H9 (cell line): ENCODE data around the gene WDPCP. TPM values are rescaled to one million over a fixed set of nuclear protein-coding genes. Genes with fewer than 3 reads are reported as not detected.

ENCODE experiments used
- DNase-seq: peaks from one replicate; pipeline ENCODE4 v3.0.0-alpha.2; 2017
- H2AFZ ChIP-seq: one replicate; pipeline ENCODE4 v1.6.1; 2013; ENCODE audit warnings: mild to moderate bottlenecking, low read length, control low read depth, moderate library complexity
- H2AK5ac ChIP-seq: 2 replicates; pipeline ENCODE4 v1.6.1; 2013; ENCODE audit warnings: low read length, control low read depth, mixed read lengths; ENCODE audit not compliant: insufficient read length
- H2BK120ac ChIP-seq: one replicate; pipeline ENCODE4 v1.6.1; 2013; ENCODE audit warnings: low read depth, mild to moderate bottlenecking, low read length, control low read depth, inconsistent platforms; ENCODE audit not compliant: poor library complexity, severe bottlenecking
- H2BK12ac ChIP-seq: 2 replicates; pipeline ENCODE4 v1.6.1; 2013; ENCODE audit warnings: low read length, control low read depth, mixed read lengths, low read depth; ENCODE audit not compliant: insufficient read length
- H2BK15ac ChIP-seq: 2 replicates; pipeline ENCODE4 v1.6.1; 2013; ENCODE audit warnings: low read depth, low read length, control low read depth
- H2BK20ac ChIP-seq: one replicate; pipeline ENCODE4 v1.6.1; 2013; ENCODE audit warnings: low read depth, mild to moderate bottlenecking, low read length, control low read depth, inconsistent platforms; ENCODE audit not compliant: poor library complexity, severe bottlenecking
- H2BK5ac ChIP-seq: 2 replicates; pipeline ENCODE4 v1.6.1; 2013; ENCODE audit warnings: low read length, control low read depth, mixed read lengths; ENCODE audit not compliant: insufficient read length
- H3K14ac ChIP-seq: 2 replicates; pipeline ENCODE4 v1.6.1; 2013; ENCODE audit warnings: low read length, control low read depth; ENCODE audit not compliant: insufficient read depth
- H3K18ac ChIP-seq: 2 replicates; pipeline ENCODE4 v1.6.1; 2013; ENCODE audit warnings: low read depth, mild to moderate bottlenecking, mixed read lengths, low read length, control low read depth; ENCODE audit not compliant: insufficient read length
- H3K23ac ChIP-seq: 2 replicates; pipeline ENCODE4 v1.6.1; 2013; ENCODE audit warnings: low read length, control low read depth, mixed read lengths, low read depth; ENCODE audit not compliant: insufficient read length
- H3K23me2 ChIP-seq: 2 replicates; pipeline ENCODE4 v1.6.1; 2013; ENCODE audit warnings: low read depth, mild to moderate bottlenecking, mixed read lengths, low read length, control low read depth; ENCODE audit not compliant: insufficient read length, poor library complexity, severe bottlenecking
- H3K27ac ChIP-seq: 2 replicates; pipeline ENCODE4 v1.5.1; 2013; ENCODE audit warnings: low read length, control low read depth, mixed read lengths, low read depth; ENCODE audit not compliant: insufficient read length
- H3K27me3 ChIP-seq: 2 replicates; pipeline ENCODE4 v1.6.1; 2013; ENCODE audit warnings: low read length, control low read depth, inconsistent platforms; ENCODE audit not compliant: insufficient read depth
- H3K4ac ChIP-seq: 2 replicates; pipeline ENCODE4 v1.6.1; 2013; ENCODE audit warnings: low read depth, mild to moderate bottlenecking, control low read depth, inconsistent platforms, low read length, moderate library complexity
- H3K4me1 ChIP-seq: 2 replicates; pipeline ENCODE4 v1.6.1; 2013; ENCODE audit warnings: low read length, control low read depth, inconsistent platforms; ENCODE audit not compliant: insufficient read depth
- H3K4me2 ChIP-seq: 2 replicates; pipeline ENCODE4 v1.6.1; 2013; ENCODE audit warnings: low read length, control low read depth, mixed read lengths; ENCODE audit not compliant: insufficient read length, insufficient read depth
- H3K56ac ChIP-seq: 2 replicates; pipeline ENCODE4 v1.6.1; 2013; ENCODE audit warnings: low read depth, mild to moderate bottlenecking, mixed read lengths, low read length, control low read depth; ENCODE audit not compliant: insufficient read length
- H3K79me1 ChIP-seq: 2 replicates; pipeline ENCODE4 v1.6.1; 2013; ENCODE audit warnings: low read depth, mild to moderate bottlenecking, moderate library complexity, low read length, control low read depth, inconsistent platforms; ENCODE audit not compliant: insufficient read depth, poor library complexity, severe bottlenecking
- H3K79me2 ChIP-seq: 2 replicates; pipeline ENCODE4 v1.6.1; 2013; ENCODE audit warnings: low read length, control low read depth, inconsistent platforms; ENCODE audit not compliant: insufficient read depth
- H3K9ac ChIP-seq: 2 replicates; pipeline ENCODE4 v1.6.1; 2013; ENCODE audit warnings: low read length, control low read depth, mixed read lengths; ENCODE audit not compliant: insufficient read length; ENCODE audit errors: extremely low read depth
- H3K9me3 ChIP-seq: one replicate; pipeline ENCODE4 v1.6.1; 2013; ENCODE audit warnings: low read depth, low read length, inconsistent platforms; ENCODE audit not compliant: control insufficient read depth
- H3T11ph ChIP-seq: one replicate; pipeline ENCODE4 v1.6.1; 2013; ENCODE audit warnings: mild to moderate bottlenecking, low read length, control low read depth, inconsistent platforms
- H4K20me1 ChIP-seq: one replicate; pipeline ENCODE4 v1.6.1; 2013; ENCODE audit not compliant: control insufficient read depth, insufficient read length, insufficient read depth
- H4K5ac ChIP-seq: 2 replicates; pipeline ENCODE4 v1.6.1; 2013; ENCODE audit warnings: low read depth, mild to moderate bottlenecking, mixed read lengths, low read length, control low read depth; ENCODE audit not compliant: insufficient read length
- H4K8ac ChIP-seq: replicated peaks from 2 replicates; pipeline ENCODE4 v1.6.1; 2013; ENCODE audit warnings: low read length, control low read depth, mixed read lengths, low read depth; ENCODE audit not compliant: insufficient read length
- H4K91ac ChIP-seq: 2 replicates; pipeline ENCODE4 v1.6.1; 2013; ENCODE audit warnings: low read depth, mild to moderate bottlenecking, moderate library complexity, mixed read lengths, low read length, control low read depth; ENCODE audit not compliant: insufficient read length
- H3K27ac Mint-ChIP-seq, 3 experiments: 2 replicates in 2 of 3; 3 replicates in 1 of 3; pipeline ENCODE4 v1.8.0; 2020 to 2021; ENCODE audit warnings: mixed read lengths in 3 of 3, mild to moderate bottlenecking in 1 of 3, moderate library complexity in 1 of 3
- H3K27me3 Mint-ChIP-seq: 2 replicates; pipeline ENCODE4 v1.8.0; 2021; ENCODE audit warnings: low read depth, mild to moderate bottlenecking, moderate library complexity, mixed read lengths
- H3K36me3 Mint-ChIP-seq, 3 experiments: 2 replicates in 2 of 3; 3 replicates in 1 of 3; pipeline ENCODE4 v1.8.0; 2020 to 2021; ENCODE audit warnings: low read depth in 3 of 3, mixed read lengths in 3 of 3; ENCODE audit not compliant: insufficient read depth in 1 of 3
- H3K4me1 Mint-ChIP-seq, 2 experiments: 2 replicates each; pipeline ENCODE4 v1.8.0; 2020; ENCODE audit warnings: mixed read lengths in 2 of 2
- H3K4me3 Mint-ChIP-seq, 2 experiments: 2 replicates in 1 of 2; 3 replicates in 1 of 2; pipeline ENCODE4 v1.8.0; 2020 to 2021; ENCODE audit warnings: mild to moderate bottlenecking in 2 of 2, mixed read lengths in 2 of 2, moderate library complexity in 1 of 2
- H3K9me3 Mint-ChIP-seq, 2 experiments: 2 replicates in 1 of 2; 3 replicates in 1 of 2; pipeline ENCODE4 v1.8.0; 2020; ENCODE audit warnings: mild to moderate bottlenecking in 2 of 2, mixed read lengths in 2 of 2, moderate library complexity in 1 of 2
- WGBS: extraction: QIAGEN DNeasy Blood & Tissue Kit; methylation state at CpG from one replicate; pipeline ENCODE4 v1.1.7; 2013; ENCODE audit warnings: missing lambda C conversion rate, low lambda C conversion rate, mixed read lengths; ENCODE audit not compliant: insufficient read length; ENCODE audit errors: extremely low coverage; 5-methylcytosine and 5-hydroxymethylcytosine counted together
- total RNA-seq: library from RNA; stranded (reverse); gene quantifications from 2 replicates; pipeline ENCODE4 v1.2.1, GENCODE V29; 2021
- TF ChIP-seq, protein P1 (sequence below): fragments of 200-600 bp; sonication (generic); conservative IDR thresholded peaks from 3 replicates; pipeline ENCODE4 v1.8.0; 2021; ENCODE audit warnings: antibody characterized with exemption, mild to moderate bottlenecking

Gene WDPCP
- total RNA-seq, 1 experiment from 2014 or later = 22.4 TPM

DNA sequence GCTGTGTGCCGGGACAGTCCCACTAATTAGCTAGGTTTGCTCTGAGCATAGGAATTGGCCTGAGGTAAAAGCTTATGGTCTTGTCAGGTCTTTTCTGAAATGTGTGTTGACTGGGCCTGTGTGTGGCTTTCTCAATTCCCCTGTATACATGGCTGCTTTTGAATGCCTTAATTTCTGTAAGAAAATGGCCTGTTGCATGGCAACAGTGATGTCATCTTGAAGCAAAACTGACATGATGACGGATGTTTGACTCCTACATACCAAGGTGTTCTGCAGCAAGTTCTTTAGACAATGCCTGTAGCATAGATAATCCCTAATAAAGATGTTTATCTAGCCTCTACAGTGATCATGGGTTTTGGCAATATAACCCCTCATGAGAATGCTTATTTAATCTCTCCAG lies 339.1 kb downstream of the WDPCP start:
- H3K27ac ChIP-seq = no peak overlapping the region
- Mint-ChIP-seq H3K27ac (no peak overlapping the region; a peak in 1 of 7 replicates), H3K4me3 (no peak overlapping the region), H3K36me3 (no peaks in the 10 kb centered on the region), H3K9me3 (no peaks in the 10 kb centered on the region; a peak in 1 of 5 replicates), H3K27me3 (no peaks in the 10 kb centered on the region), H3K4me1 (peaks cover 0 to 6% of the 10 kb centered on the region in 2 experiments; a peak in 2 of 4 replicates)
- no peak overlapping the region for H4K8ac ChIP-seq
- H4K5ac ChIP-seq = no peak overlapping the region
- no peak overlapping the region for H2BK20ac ChIP-seq
- no peaks in the 10 kb centered on the region for H3K79me2 ChIP-seq
- no peak overlapping the region for H2AK5ac ChIP-seq
- DNase-seq = no peak
- no peak overlapping the region for H2AFZ ChIP-seq
- H3K18ac ChIP-seq = no peak overlapping the region
- no peak overlapping the region for H2BK5ac ChIP-seq
- TF ChIP-seq, protein P1, sequence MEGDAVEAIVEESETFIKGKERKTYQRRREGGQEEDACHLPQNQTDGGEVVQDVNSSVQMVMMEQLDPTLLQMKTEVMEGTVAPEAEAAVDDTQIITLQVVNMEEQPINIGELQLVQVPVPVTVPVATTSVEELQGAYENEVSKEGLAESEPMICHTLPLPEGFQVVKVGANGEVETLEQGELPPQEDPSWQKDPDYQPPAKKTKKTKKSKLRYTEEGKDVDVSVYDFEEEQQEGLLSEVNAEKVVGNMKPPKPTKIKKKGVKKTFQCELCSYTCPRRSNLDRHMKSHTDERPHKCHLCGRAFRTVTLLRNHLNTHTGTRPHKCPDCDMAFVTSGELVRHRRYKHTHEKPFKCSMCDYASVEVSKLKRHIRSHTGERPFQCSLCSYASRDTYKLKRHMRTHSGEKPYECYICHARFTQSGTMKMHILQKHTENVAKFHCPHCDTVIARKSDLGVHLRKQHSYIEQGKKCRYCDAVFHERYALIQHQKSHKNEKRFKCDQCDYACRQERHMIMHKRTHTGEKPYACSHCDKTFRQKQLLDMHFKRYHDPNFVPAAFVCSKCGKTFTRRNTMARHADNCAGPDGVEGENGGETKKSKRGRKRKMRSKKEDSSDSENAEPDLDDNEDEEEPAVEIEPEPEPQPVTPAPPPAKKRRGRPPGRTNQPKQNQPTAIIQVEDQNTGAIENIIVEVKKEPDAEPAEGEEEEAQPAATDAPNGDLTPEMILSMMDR = no peak
- no peak overlapping the region for H3K4me2 ChIP-seq
- no peaks in the 10 kb centered on the region for H3K9me3 ChIP-seq
- no peak overlapping the region for H3K56ac ChIP-seq
- no peak overlapping the region for H3K14ac ChIP-seq
- H3T11ph ChIP-seq = no peak overlapping the region
- H3K9ac ChIP-seq = no peak overlapping the region
- peaks cover 4% of the 10 kb centered on the region; the same call in 1 of the 2 replicates for H3K4me1 ChIP-seq
- no peaks in the 10 kb centered on the region for H3K79me1 ChIP-seq
- no peak overlapping the region for H2BK12ac ChIP-seq
- no peak overlapping the region for H4K91ac ChIP-seq
- H2BK120ac ChIP-seq = no peak overlapping the region
- H3K27me3 ChIP-seq = no peaks in the 10 kb centered on the region
- H2BK15ac ChIP-seq = no peak overlapping the region
- H4K20me1 ChIP-seq = no peaks in the 10 kb centered on the region
- H3K23ac ChIP-seq = no peak overlapping the region
- no peak overlapping the region for H3K4ac ChIP-seq
- WGBS = no CpG with 5 or more reads among the region's 2 CpGs
- no peaks in the 10 kb centered on the region for H3K23me2 ChIP-seq
